HuH-7 (cell line): ENCODE results near the gene EDC4.
"Not testable (repeated sequence)": the region's sequence is repeated elsewhere in the genome, so short reads cannot be mapped to it uniquely, and the experiment has no call there.

Experiments
- DNase-seq: peaks from one replicate; pipeline ENCODE4 v3.0.0; 2011; ENCODE audit warnings: low spot score

EDC4 gene

GRCh38 chr16:67872631-67873434 is at the start of gene EDC4:
EDC4 (plus strand) TSS chr16:67873052; CDS start chr16:67873262, 210 bp downstream.
- peak; percentile 96 for DNase-seq

GRCh38 chr16:67825119-67825518 is 47.7 kb upstream of the EDC4 start:
- no peak for DNase-seq

GRCh38 chr16:67825906-67826305 is 46.9 kb upstream of the EDC4 start:
- no peak for DNase-seq

GRCh38 chr16:67828651-67829050 is 44.2 kb upstream of the EDC4 start:
- DNase-seq: no peak

GRCh38 chr16:67833030-67833414 is 39.8 kb upstream of the EDC4 start:
- no peak for DNase-seq

GRCh38 chr16:67833415-67834241 is 39.2 kb upstream of the EDC4 start:
- DNase-seq: peak; percentile 98

- DNase-seq: no peak
Measured at GRCh38 chr16:67834242-67834614, 38.6 kb upstream of the EDC4 start.

GRCh38 chr16:67837190-67837589 is 35.7 kb upstream of the EDC4 start:
- DNase-seq: not testable (repeated sequence)

GRCh38 chr16:67837811-67838210 is 35.0 kb upstream of the EDC4 start:
- no peak for DNase-seq

- peak; percentile 37 for DNase-seq
Measured at GRCh38 chr16:67841198-67841815, 31.5 kb upstream of the EDC4 start.

- DNase-seq: peak; percentile 97
Measured at GRCh38 chr16:67841816-67842508, 30.9 kb upstream of the EDC4 start, which contains the start of gene THAP11. THAP11 (plus strand) TSS chr16:67842320; CDS start chr16:67842555, 235 bp downstream.

- peak; percentile 77 for DNase-seq
Measured at GRCh38 chr16:67842509-67843342, 30.1 kb upstream of the EDC4 start.

- DNase-seq: no peak
Measured at GRCh38 chr16:67843343-67843765, 29.5 kb upstream of the EDC4 start.

GRCh38 chr16:67844497-67844896 is 28.4 kb upstream of the EDC4 start:
- DNase-seq: no peak

GRCh38 chr16:67845291-67846062 is 27.4 kb upstream of the EDC4 start:
- DNase-seq: no peak

- no peak for DNase-seq
Measured at GRCh38 chr16:67846063-67846319, 26.9 kb upstream of the EDC4 start.

GRCh38 chr16:67846320-67847063 is 26.4 kb upstream of the EDC4 start, which contains the start of gene NUTF2:
NUTF2 (plus strand) TSS chr16:67846933; CDS start chr16:67865131, 18,198 bp downstream.
- DNase-seq: peak; percentile 99

- no peak for DNase-seq
Measured at GRCh38 chr16:67847064-67847861, 25.6 kb upstream of the EDC4 start, which contains the start of gene CENPT. CENPT (minus strand) TSS chr16:67847693; CDS start chr16:67833859, 13,834 bp downstream.

- no peak for DNase-seq
Measured at GRCh38 chr16:67848118-67848517, 24.7 kb upstream of the EDC4 start.
